Measurements from ENCODE around the gene TMEM243.

- TF ChIP-seq, protein P1, sequence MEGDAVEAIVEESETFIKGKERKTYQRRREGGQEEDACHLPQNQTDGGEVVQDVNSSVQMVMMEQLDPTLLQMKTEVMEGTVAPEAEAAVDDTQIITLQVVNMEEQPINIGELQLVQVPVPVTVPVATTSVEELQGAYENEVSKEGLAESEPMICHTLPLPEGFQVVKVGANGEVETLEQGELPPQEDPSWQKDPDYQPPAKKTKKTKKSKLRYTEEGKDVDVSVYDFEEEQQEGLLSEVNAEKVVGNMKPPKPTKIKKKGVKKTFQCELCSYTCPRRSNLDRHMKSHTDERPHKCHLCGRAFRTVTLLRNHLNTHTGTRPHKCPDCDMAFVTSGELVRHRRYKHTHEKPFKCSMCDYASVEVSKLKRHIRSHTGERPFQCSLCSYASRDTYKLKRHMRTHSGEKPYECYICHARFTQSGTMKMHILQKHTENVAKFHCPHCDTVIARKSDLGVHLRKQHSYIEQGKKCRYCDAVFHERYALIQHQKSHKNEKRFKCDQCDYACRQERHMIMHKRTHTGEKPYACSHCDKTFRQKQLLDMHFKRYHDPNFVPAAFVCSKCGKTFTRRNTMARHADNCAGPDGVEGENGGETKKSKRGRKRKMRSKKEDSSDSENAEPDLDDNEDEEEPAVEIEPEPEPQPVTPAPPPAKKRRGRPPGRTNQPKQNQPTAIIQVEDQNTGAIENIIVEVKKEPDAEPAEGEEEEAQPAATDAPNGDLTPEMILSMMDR (IDR thresholded peaks at IDR 0.05): no peak
- no peak for TF ChIP-seq POLR2A (IDR thresholded peaks at IDR 0.05)
Measured at GRCh38 chr7:87151729-87152111, 67.8 kb downstream of the TMEM243 start.

All from esophagus squamous epithelium (tissue), 4 donors.